Central memory CD8-positive, alpha-beta T cell (primary cell): ENCODE data around the gene RNF121.
A peak's percentile ranks its signal among the peaks of the same experiment; 100 is the strongest.

Source experiments
- ATAC-seq: fragments of 150-1000 bp; cut with Tn5 transposase; replicated peaks from 2 replicates; pipeline ENCODE4 v1.10.0; 2022; ENCODE audit warnings: mild to moderate bottlenecking, moderate FRiP score, moderate number of reproducible peaks; ENCODE audit not compliant: poor library complexity, severe bottlenecking; ENCODE audit errors: extremely low read depth
- DNase-seq, 2 donors: peaks; one replicate each; pipeline ENCODE4 v3.0.0; 2021; ENCODE audit warnings: low spot score in 2 of 2
- H3K27ac Mint-ChIP-seq: one replicate; pipeline ENCODE4 v1.8.0; 2022; ENCODE audit warnings: low read depth, mild to moderate bottlenecking, moderate library complexity, mixed read lengths
- H3K27me3 Mint-ChIP-seq: one replicate; pipeline ENCODE4 v1.8.0; 2022; ENCODE audit warnings: mixed read lengths
- H3K36me3 Mint-ChIP-seq: one replicate; pipeline ENCODE4 v1.8.0; 2022; ENCODE audit warnings: mild to moderate bottlenecking, moderate library complexity, mixed read lengths; ENCODE audit not compliant: insufficient read depth
- H3K4me1 Mint-ChIP-seq: one replicate; pipeline ENCODE4 v1.8.0; 2022; ENCODE audit warnings: mixed read lengths
- H3K4me3 Mint-ChIP-seq: one replicate; pipeline ENCODE4 v1.8.0; 2022; ENCODE audit warnings: mild to moderate bottlenecking, moderate library complexity, mixed read lengths
- H3K9me3 Mint-ChIP-seq: one replicate; pipeline ENCODE4 v1.8.0; 2022; ENCODE audit warnings: mixed read lengths

The RNF121 gene

DNA sequence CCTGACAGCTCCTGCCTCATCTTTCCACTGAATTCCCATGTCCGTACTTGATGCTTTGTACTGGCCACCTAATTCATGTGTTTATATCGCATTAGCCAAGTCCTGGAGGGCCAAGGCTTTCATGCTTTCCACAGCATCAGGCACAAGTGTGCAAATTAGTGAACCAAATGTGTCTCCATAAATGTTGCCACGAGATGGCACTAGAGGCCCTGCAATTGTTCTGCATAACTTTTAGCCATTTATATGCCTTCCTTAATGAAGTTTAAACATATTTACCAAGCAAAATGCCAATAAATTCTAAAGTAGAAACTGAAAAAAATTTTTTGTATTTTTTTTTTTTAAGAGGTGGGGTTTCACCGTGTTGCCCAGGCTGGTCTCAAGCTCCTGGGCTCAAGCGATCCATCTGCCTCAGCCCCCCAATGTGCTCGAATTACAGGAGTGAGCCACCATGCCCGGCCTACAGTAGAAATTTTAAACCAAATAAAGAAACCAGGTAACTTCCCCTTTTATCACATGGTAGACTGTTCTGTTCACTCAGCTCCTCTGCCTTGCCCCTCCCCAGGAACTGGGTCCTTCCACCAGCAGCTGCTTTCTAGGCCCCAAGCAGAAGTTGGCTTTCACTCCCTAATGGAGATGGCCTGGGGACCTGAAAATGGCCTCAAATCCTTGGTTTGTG, 49.0 kb downstream of the RNF121 start:
- Mint-ChIP-seq H3K36me3 (peaks cover 1% of the 10 kb centered on the region), H3K4me1 (peaks cover 5% of the 10 kb centered on the region), H3K4me3 (no peak overlapping the region), H3K27ac (peak overlapping the region; percentile 27), H3K9me3 (no peaks in the 10 kb centered on the region), H3K27me3 (no peaks in the 10 kb centered on the region)
- DNase-seq = peak in 1 of 2 donors; percentile 31
- peak; percentile 64 for ATAC-seq

DNA sequence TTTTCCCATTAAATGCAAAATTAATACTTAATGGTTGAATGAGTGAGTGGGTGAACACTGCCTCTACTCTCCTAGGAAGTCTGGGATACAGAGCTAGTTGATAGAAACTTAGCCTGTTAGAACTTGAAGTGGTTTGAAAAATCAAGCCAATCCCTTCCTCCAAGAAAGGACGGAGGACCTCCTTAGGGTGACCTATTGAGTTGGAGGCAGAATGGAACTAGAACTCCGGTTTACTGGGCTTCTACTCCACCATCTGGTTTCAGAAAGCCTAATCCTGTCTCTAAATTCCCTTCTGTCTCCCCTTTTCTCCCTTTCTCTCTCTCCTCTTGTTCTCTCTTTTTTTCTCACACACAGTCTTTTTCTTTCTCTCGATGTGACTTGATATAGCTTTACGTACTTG, 50.2 kb downstream of the RNF121 start:
- Mint-ChIP-seq H3K27ac (no peak overlapping the region), H3K36me3 (no peaks in the 10 kb centered on the region)

DNA sequence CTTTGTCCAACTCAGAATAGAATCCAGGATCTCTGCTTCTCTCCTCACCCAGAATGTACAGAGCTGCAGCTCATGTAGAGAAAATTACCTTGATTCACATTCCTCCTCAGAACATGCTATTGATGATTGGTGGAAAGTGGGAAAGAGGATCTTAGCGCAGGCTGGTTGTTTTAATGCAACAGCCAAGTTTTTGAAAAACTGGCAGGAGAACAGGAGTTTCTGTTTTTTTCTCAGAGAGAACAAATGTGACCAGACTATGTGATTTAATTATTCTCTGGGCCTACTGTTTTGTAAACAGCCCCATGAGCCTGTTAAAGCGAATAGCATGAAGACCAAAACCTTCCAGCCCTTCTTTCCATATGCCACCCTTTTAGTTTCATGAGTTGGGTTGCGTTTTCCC, 50.8 kb downstream of the RNF121 start:
- no peak overlapping the region for H3K27ac Mint-ChIP-seq

More for the DNA sequence above, 50.2 kb downstream of the RNF121 start:
- no peak for ATAC-seq
- H3K4me3 Mint-ChIP-seq = no peak overlapping the region
- H3K27me3 Mint-ChIP-seq = no peaks in the 10 kb centered on the region
- H3K9me3 Mint-ChIP-seq = no peaks in the 10 kb centered on the region
- H3K4me1 Mint-ChIP-seq = peaks cover 5% of the 10 kb centered on the region
- DNase-seq = no peak

DNA sequence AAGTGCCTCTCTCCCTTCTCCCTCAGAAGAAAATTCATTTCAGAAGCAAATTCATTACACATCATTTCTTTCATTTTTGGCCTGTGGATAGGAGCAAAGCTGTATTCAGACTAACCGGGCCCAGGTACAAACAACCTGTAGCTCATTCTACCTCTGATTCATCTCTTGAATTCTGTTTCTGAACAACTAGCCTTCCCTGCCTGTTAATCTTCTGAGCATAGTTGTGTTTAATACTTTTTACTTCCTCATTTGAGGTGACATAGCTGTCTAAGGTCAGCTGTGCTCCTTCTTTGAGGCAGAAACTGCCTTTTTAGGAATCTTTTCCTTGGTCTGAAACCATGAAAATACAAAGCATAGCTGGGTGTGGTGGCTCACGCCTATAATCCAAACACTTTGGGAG, 57.3 kb downstream of the RNF121 start:
- Mint-ChIP-seq H3K27me3 (no peaks in the 10 kb centered on the region), H3K4me3 (no peak overlapping the region), H3K4me1 (peaks cover 5% of the 10 kb centered on the region), H3K36me3 (no peaks in the 10 kb centered on the region), H3K27ac (no peak overlapping the region), H3K9me3 (no peaks in the 10 kb centered on the region)
- ATAC-seq = no peak
- DNase-seq = no peak

More for the DNA sequence above, 50.8 kb downstream of the RNF121 start:
- no peaks in the 10 kb centered on the region for H3K36me3 Mint-ChIP-seq
- no peak overlapping the region for H3K4me3 Mint-ChIP-seq
- H3K27me3 Mint-ChIP-seq = no peaks in the 10 kb centered on the region
- no peak for ATAC-seq
- no peak for DNase-seq
- H3K4me1 Mint-ChIP-seq = peaks cover 5% of the 10 kb centered on the region
- no peaks in the 10 kb centered on the region for H3K9me3 Mint-ChIP-seq

DNA sequence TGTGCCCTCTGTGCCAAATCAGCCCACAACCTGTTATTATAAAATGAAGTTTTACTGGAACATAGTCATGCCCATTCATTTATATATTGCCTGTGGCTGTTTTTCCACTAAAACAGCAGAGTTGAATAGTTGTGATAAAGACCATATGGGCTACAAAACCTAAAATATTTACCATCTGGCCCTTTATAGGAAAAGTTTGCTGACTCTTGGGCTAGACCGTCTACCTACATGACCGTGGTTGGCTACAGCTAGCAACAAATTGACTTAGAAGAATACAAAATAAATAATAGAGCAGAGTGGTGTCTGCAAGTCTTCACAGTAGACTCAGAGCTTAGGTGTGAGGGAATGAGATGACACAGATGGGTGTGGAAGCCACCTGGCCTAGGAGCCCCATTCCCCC, 58.7 kb downstream of the RNF121 start:
- no peak for ATAC-seq
- Mint-ChIP-seq H3K4me1 (peaks cover 5% of the 10 kb centered on the region), H3K36me3 (no peaks in the 10 kb centered on the region), H3K4me3 (no peak overlapping the region), H3K9me3 (no peaks in the 10 kb centered on the region), H3K27me3 (no peaks in the 10 kb centered on the region), H3K27ac (no peak overlapping the region)
- DNase-seq = no peak

DNA sequence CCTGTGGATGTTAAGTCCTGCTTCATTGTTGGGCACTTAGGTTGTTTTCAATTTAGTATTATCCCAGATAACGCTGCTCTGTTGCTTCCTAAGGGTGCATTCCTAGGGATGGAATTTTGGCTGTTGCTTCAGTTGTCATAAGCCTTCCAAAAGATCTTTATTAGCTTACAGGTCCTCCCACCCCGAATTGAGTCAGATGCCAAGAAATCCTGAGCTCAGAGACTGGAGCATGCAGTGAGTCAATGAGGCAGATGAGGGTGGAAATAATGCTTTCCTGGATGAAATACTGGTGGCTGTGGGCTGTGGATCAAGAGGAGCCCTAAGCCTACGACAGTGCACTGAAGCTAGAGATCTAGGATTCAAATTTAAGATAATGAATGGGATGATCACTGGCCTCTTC, 59.2 kb downstream of the RNF121 start:
- H3K36me3 Mint-ChIP-seq = no peaks in the 10 kb centered on the region
- peaks cover 5% of the 10 kb centered on the region for H3K4me1 Mint-ChIP-seq
- ATAC-seq (no peak), DNase-seq (no peak)
- H3K27me3 Mint-ChIP-seq = no peaks in the 10 kb centered on the region
- no peak overlapping the region for H3K4me3 Mint-ChIP-seq
- no peaks in the 10 kb centered on the region for H3K9me3 Mint-ChIP-seq
- peak overlapping the region; percentile 79 for H3K27ac Mint-ChIP-seq

DNA sequence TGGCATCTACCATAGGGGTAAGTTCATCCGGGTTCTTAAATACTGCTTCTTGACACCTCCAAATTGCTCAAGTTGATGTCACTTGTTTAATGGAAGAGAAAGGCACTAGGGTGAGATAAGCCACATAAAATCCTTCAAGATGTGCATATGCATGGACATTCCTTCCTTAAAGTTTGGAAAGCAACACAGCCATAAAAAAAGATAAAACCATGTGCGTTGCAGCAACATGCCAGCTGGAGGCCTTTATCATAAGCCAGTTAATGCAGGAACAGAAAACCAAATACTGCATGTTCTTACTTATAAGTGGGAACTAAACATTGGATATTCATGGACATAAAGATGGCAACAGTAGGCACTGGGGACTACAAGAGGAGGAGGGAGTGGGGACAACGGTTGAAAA, 61.9 kb downstream of the RNF121 start:
- H3K36me3 Mint-ChIP-seq = peaks cover 2% of the 10 kb centered on the region
- no peak for DNase-seq
- H3K9me3 Mint-ChIP-seq = no peaks in the 10 kb centered on the region
- H3K27ac Mint-ChIP-seq = no peak overlapping the region
- H3K4me3 Mint-ChIP-seq = no peak overlapping the region
- H3K27me3 Mint-ChIP-seq = no peaks in the 10 kb centered on the region
- no peak for ATAC-seq
- H3K4me1 Mint-ChIP-seq = peaks cover 5% of the 10 kb centered on the region

DNA sequence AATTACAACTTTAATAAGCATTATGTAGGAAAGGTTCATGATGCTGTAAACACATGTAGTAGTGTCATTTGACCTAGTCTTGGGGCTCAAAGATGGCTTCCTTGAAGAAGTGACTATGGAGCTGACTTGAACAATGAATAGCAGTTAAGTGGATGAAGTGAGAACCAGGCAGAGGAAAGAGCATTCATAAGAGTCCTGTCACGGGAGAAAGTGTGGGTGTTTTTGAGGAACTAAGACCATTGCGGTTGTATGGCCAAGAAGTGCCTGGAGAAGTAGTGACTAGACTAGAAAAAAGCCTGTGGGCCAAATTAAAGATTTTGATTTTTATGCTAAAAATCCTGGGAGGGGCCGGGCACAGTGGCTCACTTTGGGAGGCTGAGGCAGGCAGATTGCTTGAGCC, 62.6 kb downstream of the RNF121 start:
- Mint-ChIP-seq H3K4me1 (peaks cover 5% of the 10 kb centered on the region), H3K9me3 (no peaks in the 10 kb centered on the region), H3K27me3 (no peaks in the 10 kb centered on the region), H3K27ac (no peak overlapping the region), H3K4me3 (no peak overlapping the region), H3K36me3 (peaks cover 2% of the 10 kb centered on the region)
- ATAC-seq = no peak
- no peak for DNase-seq

DNA sequence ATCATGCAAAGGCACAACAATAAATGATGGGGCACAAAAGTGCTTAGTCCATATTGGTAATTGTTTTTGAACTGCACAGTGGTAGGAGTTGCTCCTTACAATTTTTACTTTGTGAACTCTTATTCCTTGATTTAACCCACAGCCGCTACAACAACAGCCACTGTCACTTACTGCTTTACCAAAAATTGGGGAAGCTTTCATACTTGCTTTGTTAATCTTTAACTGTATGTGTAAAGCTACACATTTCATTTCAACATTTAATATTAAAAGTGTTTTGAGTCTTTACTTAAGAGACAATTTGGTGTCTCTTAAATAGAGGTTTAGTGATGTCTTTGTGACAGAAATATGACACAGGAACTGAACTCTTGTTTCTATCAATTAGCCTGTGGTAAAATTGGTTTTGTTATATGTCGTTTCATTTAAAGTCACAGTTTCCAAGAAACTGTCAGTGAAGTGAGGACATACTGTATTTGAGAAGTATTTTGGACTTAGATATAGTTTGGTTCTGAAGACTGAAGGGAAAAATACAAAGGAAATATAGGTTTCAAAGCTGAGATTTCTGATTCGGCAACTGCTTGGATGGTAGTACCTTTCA, 63.4 kb downstream of the RNF121 start:
- peaks cover 2% of the 10 kb centered on the region for H3K36me3 Mint-ChIP-seq
- H3K4me1 Mint-ChIP-seq = no peaks in the 10 kb centered on the region
- H3K27me3 Mint-ChIP-seq = no peaks in the 10 kb centered on the region
- H3K4me3 Mint-ChIP-seq = no peak overlapping the region
- no peaks in the 10 kb centered on the region for H3K9me3 Mint-ChIP-seq
- no peak for ATAC-seq
- H3K27ac Mint-ChIP-seq = no peak overlapping the region
- no peak for DNase-seq

DNA sequence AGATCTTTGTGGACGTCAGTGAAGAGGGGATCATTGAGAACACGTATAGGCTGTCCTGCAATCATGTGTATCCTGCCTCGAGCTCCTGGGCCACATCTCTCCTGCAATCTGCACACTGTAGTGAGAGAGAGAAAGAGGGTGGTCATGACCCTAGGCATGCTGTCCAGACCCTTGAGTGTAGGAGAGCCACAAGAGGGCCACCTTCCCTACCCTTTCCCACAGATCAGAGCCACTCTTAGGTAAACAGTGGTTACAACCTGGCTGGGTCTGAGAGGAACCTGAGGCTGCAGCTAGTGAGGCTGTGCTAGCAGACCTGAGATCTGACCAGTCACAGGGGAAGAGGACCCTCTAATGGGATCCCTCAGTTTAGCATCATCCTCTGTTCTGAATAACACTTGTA, 65.9 kb downstream of the RNF121 start:
- no peaks in the 10 kb centered on the region for H3K27me3 Mint-ChIP-seq
- DNase-seq (no peak), ATAC-seq (no peak)
- no peaks in the 10 kb centered on the region for H3K9me3 Mint-ChIP-seq
- H3K4me3 Mint-ChIP-seq = no peak overlapping the region
- peaks cover 2% of the 10 kb centered on the region for H3K36me3 Mint-ChIP-seq
- peaks cover 20% of the 10 kb centered on the region for H3K4me1 Mint-ChIP-seq
- no peak overlapping the region for H3K27ac Mint-ChIP-seq

DNA sequence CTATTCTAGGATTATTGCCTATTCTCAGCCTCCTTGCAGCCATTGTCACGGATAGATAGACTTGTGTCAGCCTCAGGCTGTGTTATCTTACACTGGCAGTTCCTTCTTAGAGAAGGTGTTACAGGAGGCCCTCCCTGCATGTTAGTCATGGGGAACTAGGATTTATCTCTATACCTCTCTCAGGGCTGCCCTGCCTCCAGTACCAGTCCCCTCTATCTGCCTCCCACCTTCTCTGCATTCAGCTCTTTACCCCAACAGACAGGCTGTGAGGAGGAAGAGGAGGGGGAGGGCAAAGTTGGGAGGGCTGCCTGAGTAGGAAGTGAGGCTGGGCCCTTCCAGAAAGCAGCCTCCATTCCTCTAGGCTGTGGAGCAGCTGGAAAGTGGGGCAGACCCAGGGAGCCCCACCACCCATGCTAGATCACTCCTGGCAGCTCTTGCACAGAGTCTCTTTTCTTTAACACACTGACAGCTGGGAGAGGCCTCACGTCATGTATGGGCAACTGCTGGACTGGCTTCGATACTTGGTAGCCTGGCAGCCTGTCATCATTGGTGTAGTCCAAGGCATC, 67.0 kb downstream of the RNF121 start:
- H3K4me1 Mint-ChIP-seq = peaks cover 31% of the 10 kb centered on the region
- ATAC-seq = no peak
- DNase-seq = no peak
- no peak overlapping the region for H3K27ac Mint-ChIP-seq
- no peak overlapping the region for H3K4me3 Mint-ChIP-seq
- H3K27me3 Mint-ChIP-seq = no peaks in the 10 kb centered on the region
- H3K36me3 Mint-ChIP-seq = peaks cover 6% of the 10 kb centered on the region
- H3K9me3 Mint-ChIP-seq = no peaks in the 10 kb centered on the region

DNA sequence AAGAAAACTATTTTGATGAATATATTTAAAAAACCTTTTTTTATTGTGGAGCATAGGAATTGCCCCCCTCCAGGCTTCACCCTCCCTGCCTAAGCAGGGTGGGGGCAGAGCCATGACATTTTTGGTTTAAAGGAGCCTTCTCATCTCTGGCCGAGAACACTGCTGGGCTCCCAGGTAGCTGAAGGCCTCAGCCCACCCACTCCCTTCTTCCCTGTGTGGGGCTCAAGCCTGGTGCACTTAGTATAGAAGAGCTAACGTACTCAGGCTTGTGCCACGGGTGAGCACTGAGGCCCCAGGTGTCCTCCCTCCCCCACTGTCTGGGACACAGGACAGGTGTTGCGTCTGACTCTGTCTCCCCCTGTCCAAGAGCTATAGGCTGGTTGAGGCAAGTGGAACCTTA, 67.7 kb downstream of the RNF121 start:
- H3K4me1 Mint-ChIP-seq = peaks cover 36% of the 10 kb centered on the region
- H3K27ac Mint-ChIP-seq = no peak overlapping the region
- H3K36me3 Mint-ChIP-seq = peaks cover 8% of the 10 kb centered on the region
- DNase-seq = no peak
- H3K4me3 Mint-ChIP-seq = no peak overlapping the region
- ATAC-seq = no peak
- H3K27me3 Mint-ChIP-seq = no peaks in the 10 kb centered on the region
- no peaks in the 10 kb centered on the region for H3K9me3 Mint-ChIP-seq

DNA sequence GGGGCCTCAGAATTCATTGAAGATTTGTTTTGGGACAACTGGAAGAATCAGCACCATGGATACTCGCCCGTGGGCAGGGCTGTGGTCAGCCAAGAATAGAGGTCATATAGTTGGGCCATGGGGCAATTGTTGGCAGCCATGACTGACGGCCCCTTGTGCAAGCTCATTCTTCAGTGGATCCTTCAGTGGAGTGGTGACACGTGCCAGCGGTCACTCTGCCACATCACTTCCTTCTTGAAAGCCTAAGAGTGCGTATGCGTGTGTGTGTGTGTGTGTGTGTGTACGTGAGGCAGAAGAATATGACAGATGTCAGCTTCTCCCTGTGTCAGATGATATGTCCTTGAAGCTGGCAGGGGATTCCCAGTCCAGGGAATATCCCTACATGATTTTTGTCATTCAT, 68.1 kb downstream of the RNF121 start:
- Mint-ChIP-seq H3K4me1 (peaks cover 40% of the 10 kb centered on the region), H3K27me3 (no peaks in the 10 kb centered on the region), H3K4me3 (no peak overlapping the region), H3K9me3 (no peaks in the 10 kb centered on the region), H3K27ac (no peak overlapping the region), H3K36me3 (peaks cover 8% of the 10 kb centered on the region)
- ATAC-seq (no peak), DNase-seq (no peak)
